ENCODE results near the gene ZNF816.

ZNF816 gene

GRCh38 chr19:52963247-52963618 is 552 bp upstream of the ZNF816 start:
- peak overlapping the region; percentile 86 for H3K4me3 ChIP-seq (ENCODE audit: control insufficient read depth, low read depth, low read length)
- TF ChIP-seq CTCF (IDR thresholded peaks at IDR 0.05; ENCODE audit: control insufficient read depth, insufficient read depth, low read depth, low read length, missing control alignments), result no peak
- DNase-seq (ENCODE audit: low read depth), result no peak

GRCh38 chr19:52961981-52962380 is 700 bp downstream of the ZNF816 start:
- DNase-seq (ENCODE audit: low read depth), result no peak
- no peak for TF ChIP-seq CTCF (IDR thresholded peaks at IDR 0.05; ENCODE audit: control insufficient read depth, insufficient read depth, low read depth, low read length, missing control alignments)
- H3K4me3 ChIP-seq (ENCODE audit: control insufficient read depth, low read depth, low read length), result peak overlapping the region; percentile 86

GRCh38 chr19:52959613-52960295 is 2.9 kb downstream of the ZNF816 start:
- no peak overlapping the region for H3K4me3 ChIP-seq (ENCODE audit: control insufficient read depth, low read depth, low read length)
- DNase-seq (ENCODE audit: low read depth), result no peak
- TF ChIP-seq CTCF (IDR thresholded peaks at IDR 0.05; ENCODE audit: control insufficient read depth, insufficient read depth, low read depth, low read length, missing control alignments), result peak; percentile 11

- DNase-seq (ENCODE audit: low read depth), result no peak
- no peak overlapping the region for H3K4me3 ChIP-seq (ENCODE audit: control insufficient read depth, low read depth, low read length)
- TF ChIP-seq CTCF (IDR thresholded peaks at IDR 0.05; ENCODE audit: control insufficient read depth, insufficient read depth, low read depth, low read length, missing control alignments), result no peak
These were observed 5.1 kb downstream of the ZNF816 start for GRCh38 chr19:52957591-52957990.

GRCh38 chr19:52956917-52957316 is 5.8 kb downstream of the ZNF816 start:
- H3K4me3 ChIP-seq (ENCODE audit: control insufficient read depth, low read depth, low read length), result no peak overlapping the region
- DNase-seq (ENCODE audit: low read depth), result no peak
- TF ChIP-seq CTCF (IDR thresholded peaks at IDR 0.05; ENCODE audit: control insufficient read depth, insufficient read depth, low read depth, low read length, missing control alignments), result no peak

GRCh38 chr19:52949422-52949821 is 13.3 kb downstream of the ZNF816 start:
- DNase-seq (ENCODE audit: low read depth), result no peak
- H3K4me3 ChIP-seq (ENCODE audit: control insufficient read depth, low read depth, low read length), result no peak overlapping the region
- no peak for TF ChIP-seq CTCF (IDR thresholded peaks at IDR 0.05; ENCODE audit: control insufficient read depth, insufficient read depth, low read depth, low read length, missing control alignments)
